ENCODE data around the gene CASKIN1.

Gene CASKIN1

GRCh38 chr16:2238838-2239675 lies 42.7 kb upstream of the CASKIN1 start:
- Histone ChIP-seq H3K4me3 (ENCODE audit: insufficient read depth, low read length, poor library complexity, severe bottlenecking) (no peak overlapping the region), H2AFZ (ENCODE audit: low read depth, low read length, severe bottlenecking) (no peak overlapping the region), H3K27ac (ENCODE audit: low read depth, low read length) (no peak overlapping the region), H3K4me2 (ENCODE audit: low read depth, low read length, poor library complexity, severe bottlenecking) (no peak overlapping the region), H3K27me3 (ENCODE audit: low read length) (no peaks in the 10 kb centered on the region), H3F3A (ENCODE audit: insufficient read depth) (peaks cover 4% of the 10 kb centered on the region; the same call in 1 of the 2 replicates), H4K20me1 (ENCODE audit: low read depth, low read length) (no peaks in the 10 kb centered on the region), H3K9ac (ENCODE audit: low read length) (no peak overlapping the region), H3K79me2 (ENCODE audit: insufficient read depth, low read length) (no peaks in the 10 kb centered on the region), H3K36me3 (ENCODE audit: low read length) (no peaks in the 10 kb centered on the region), H3K9me3 (ENCODE audit: insufficient read depth, low read length) (no peaks in the 10 kb centered on the region), H3K9me2 (replicated peaks; ENCODE audit: insufficient read depth, low read length) (no peaks in the 10 kb centered on the region)
- no peak for TF ChIP-seq EZH2phosphoT487 (conservative IDR thresholded peaks at IDR 0.05; ENCODE audit: low read length)
- no peak for TF ChIP-seq CTCF (IDR thresholded peaks at IDR 0.05; ENCODE audit: insufficient read depth, low read length, poor library complexity, severe bottlenecking)

GRCh38 chr16:2238150-2238837 lies 41.9 kb upstream of the CASKIN1 start:
- Histone ChIP-seq H3F3A (ENCODE audit: insufficient read depth) (peaks cover 4% of the 10 kb centered on the region; the same call in 1 of the 2 replicates), H3K4me2 (ENCODE audit: low read depth, low read length, poor library complexity, severe bottlenecking) (no peak overlapping the region), H4K20me1 (ENCODE audit: low read depth, low read length) (no peaks in the 10 kb centered on the region), H3K9me2 (replicated peaks; ENCODE audit: insufficient read depth, low read length) (no peaks in the 10 kb centered on the region), H3K9me3 (ENCODE audit: insufficient read depth, low read length) (no peaks in the 10 kb centered on the region), H3K36me3 (ENCODE audit: low read length) (no peaks in the 10 kb centered on the region), H3K79me2 (ENCODE audit: insufficient read depth, low read length) (no peaks in the 10 kb centered on the region), H3K27me3 (ENCODE audit: low read length) (no peaks in the 10 kb centered on the region), H3K4me3 (ENCODE audit: insufficient read depth, low read length, poor library complexity, severe bottlenecking) (no peak overlapping the region), H3K27ac (ENCODE audit: low read depth, low read length) (no peak overlapping the region), H3K9ac (ENCODE audit: low read length) (no peak overlapping the region), H2AFZ (ENCODE audit: low read depth, low read length, severe bottlenecking) (no peak overlapping the region)
- TF ChIP-seq EZH2phosphoT487 (conservative IDR thresholded peaks at IDR 0.05; ENCODE audit: low read length) = no peak
- TF ChIP-seq CTCF (IDR thresholded peaks at IDR 0.05; ENCODE audit: insufficient read depth, low read length, poor library complexity, severe bottlenecking) = no peak

- Histone ChIP-seq H3K36me3 (ENCODE audit: low read length) (no peaks in the 10 kb centered on the region), H3F3A (ENCODE audit: insufficient read depth) (peaks cover 4% of the 10 kb centered on the region; the same call in 1 of the 2 replicates), H3K4me3 (ENCODE audit: insufficient read depth, low read length, poor library complexity, severe bottlenecking) (no peak overlapping the region), H3K9ac (ENCODE audit: low read length) (no peak overlapping the region), H3K79me2 (ENCODE audit: insufficient read depth, low read length) (no peaks in the 10 kb centered on the region), H3K9me3 (ENCODE audit: insufficient read depth, low read length) (no peaks in the 10 kb centered on the region), H3K9me2 (replicated peaks; ENCODE audit: insufficient read depth, low read length) (no peaks in the 10 kb centered on the region), H4K20me1 (ENCODE audit: low read depth, low read length) (no peaks in the 10 kb centered on the region), H3K27ac (ENCODE audit: low read depth, low read length) (no peak overlapping the region), H2AFZ (ENCODE audit: low read depth, low read length, severe bottlenecking) (no peak overlapping the region), H3K4me2 (ENCODE audit: low read depth, low read length, poor library complexity, severe bottlenecking) (no peak overlapping the region), H3K27me3 (ENCODE audit: low read length) (no peaks in the 10 kb centered on the region)
- TF ChIP-seq CTCF (IDR thresholded peaks at IDR 0.05; ENCODE audit: insufficient read depth, low read length, poor library complexity, severe bottlenecking) (no peak), EZH2phosphoT487 (conservative IDR thresholded peaks at IDR 0.05; ENCODE audit: low read length) (no peak)
Observed at GRCh38 chr16:2237493-2238149, 41.2 kb upstream of the CASKIN1 start.
